PC-3 (cell line): ENCODE data around the gene ZMIZ1.

Source experiments
- CTCF ChIP-seq: fragments of 300-600 bp; sonication (generic); conservative IDR thresholded peaks from 2 replicates; pipeline ENCODE4 v1.5.1; 2017; ENCODE audit warnings: antibody characterized with exemption, low read depth, mild to moderate bottlenecking, low read length
- EZH2 ChIP-seq: fragments of 300-600 bp; sonication (generic); IDR thresholded peaks from one replicate; pipeline ENCODE4 v1.6.1; 2017; ENCODE audit warnings: antibody characterized with exemption, mild to moderate bottlenecking, low read length; ENCODE audit not compliant: unreplicated experiment
- EZH2phosphoT487 ChIP-seq: fragments of 300-600 bp; sonication (generic); IDR thresholded peaks from 2 replicates; pipeline ENCODE4 v1.6.1; 2018; ENCODE audit warnings: mild to moderate bottlenecking, antibody characterized with exemption, low read length, borderline replicate concordance

- no peak for TF ChIP-seq CTCF
- no peak for TF ChIP-seq EZH2phosphoT487
- no peak for TF ChIP-seq EZH2
These were observed 29.9 kb upstream of the ZMIZ1 start for GRCh38 chr10:79038841-79039201.
